Neuronal stem cell (in vitro differentiated cells): ENCODE results near the gene MCOLN2.
A peak's percentile ranks its signal among the peaks of the same experiment; 100 is the strongest.
"Not testable (repeated sequence)": the region's sequence is repeated elsewhere in the genome, so short reads cannot be mapped to it uniquely, and the experiment has no call there.

Experiments
- DNase-seq: peaks from one replicate; pipeline ENCODE4 v3.0.0-alpha.2; 2013; ENCODE audit warnings: low spot score
- H2AFZ ChIP-seq: one replicate; pipeline ENCODE4 v1.6.1; 2013; ENCODE audit warnings: mild to moderate bottlenecking, low read length, inconsistent platforms
- H2AK5ac ChIP-seq: 2 replicates; pipeline ENCODE4 v1.6.1; 2013; ENCODE audit warnings: low read depth, mild to moderate bottlenecking, inconsistent platforms, low read length, moderate library complexity, mixed read lengths
- H2BK120ac ChIP-seq: 2 replicates; pipeline ENCODE4 v1.6.1; 2013; ENCODE audit warnings: low read depth, mild to moderate bottlenecking, inconsistent platforms, low read length, moderate library complexity, mixed read lengths
- H2BK12ac ChIP-seq: one replicate; pipeline ENCODE4 v1.6.1; 2013; ENCODE audit warnings: low read length, inconsistent platforms
- H2BK15ac ChIP-seq: 2 replicates; pipeline ENCODE4 v1.6.1; 2013; ENCODE audit warnings: mild to moderate bottlenecking, low read length, inconsistent platforms, mixed read lengths
- H2BK5ac ChIP-seq: one replicate; pipeline ENCODE4 v1.6.1; 2013; ENCODE audit warnings: inconsistent platforms, mild to moderate bottlenecking, low read length, moderate library complexity
- H3K14ac ChIP-seq: one replicate; pipeline ENCODE4 v1.6.1; 2013; ENCODE audit warnings: low read length, inconsistent platforms
- H3K18ac ChIP-seq: 2 replicates; pipeline ENCODE4 v1.6.1; 2013; ENCODE audit warnings: low read length, inconsistent platforms
- H3K23ac ChIP-seq: 2 replicates; pipeline ENCODE4 v1.6.1; 2013; ENCODE audit warnings: low read depth, mild to moderate bottlenecking, mixed read lengths, low read length, inconsistent platforms; ENCODE audit not compliant: poor library complexity
- H3K27ac ChIP-seq: replicated peaks from 3 replicates; pipeline ENCODE4 v1.5.1; 2013; ENCODE audit warnings: low read length, inconsistent platforms
- H3K27me3 ChIP-seq, 3 experiments: 2 replicates each; pipeline ENCODE4 v1.6.1; 2013; ENCODE audit warnings: low read length in 3 of 3, mild to moderate bottlenecking in 2 of 3, inconsistent platforms in 1 of 3, low read depth in 1 of 3, mixed read lengths in 1 of 3, moderate library complexity in 1 of 3; ENCODE audit not compliant: control insufficient read depth in 3 of 3, insufficient read depth in 3 of 3
- H3K36me3 ChIP-seq, 2 donors: replicated peaks in 1 of 2; 2 replicates each; pipeline ENCODE4 v1.6.1; 2013; ENCODE audit warnings: low read length in 2 of 2; ENCODE audit not compliant: control insufficient read depth in 2 of 2, insufficient read depth in 2 of 2
- H3K4ac ChIP-seq: 2 replicates; pipeline ENCODE4 v1.6.1; 2013; ENCODE audit warnings: inconsistent platforms, mild to moderate bottlenecking, low read length, moderate library complexity
- H3K4me1 ChIP-seq, 2 donors: 1 replicate in 1 of 2; 2 replicates in 1 of 2; pipeline ENCODE4 v1.6.1; 2013; ENCODE audit warnings: low read length in 2 of 2, low read depth in 1 of 2; ENCODE audit not compliant: control insufficient read depth in 2 of 2, insufficient read depth in 1 of 2
- H3K4me2 ChIP-seq: one replicate; pipeline ENCODE4 v1.6.1; 2013; ENCODE audit warnings: mild to moderate bottlenecking, low read length, inconsistent platforms; ENCODE audit not compliant: insufficient read depth, poor library complexity, severe bottlenecking
- H3K4me3 ChIP-seq, 2 donors: 2 replicates each; pipeline ENCODE4 v1.5.1; 2013; ENCODE audit warnings: low read length in 2 of 2, mild to moderate bottlenecking in 2 of 2, inconsistent platforms in 1 of 2, moderate library complexity in 1 of 2
- H3K79me1 ChIP-seq: one replicate; pipeline ENCODE4 v1.6.1; 2013; ENCODE audit warnings: low read depth, mild to moderate bottlenecking, inconsistent platforms, low read length, moderate library complexity
- H3K9ac ChIP-seq: one replicate; pipeline ENCODE4 v1.6.1; 2013; ENCODE audit warnings: mild to moderate bottlenecking, low read depth, low read length, inconsistent platforms; ENCODE audit not compliant: poor library complexity
- H3K9me3 ChIP-seq, 2 donors: replicated peaks in 1 of 2; 2 replicates each; pipeline versions ENCODE3 to v1.6.1; 2013; ENCODE audit warnings: low read length in 2 of 2, mild to moderate bottlenecking in 2 of 2, inconsistent platforms in 1 of 2, low read depth in 1 of 2, mixed read lengths in 1 of 2, moderate library complexity in 1 of 2; ENCODE audit not compliant: control insufficient read depth in 2 of 2, insufficient read depth in 1 of 2
- H4K8ac ChIP-seq: one replicate; pipeline ENCODE4 v1.6.1; 2013; ENCODE audit warnings: low read depth, mild to moderate bottlenecking, inconsistent platforms, low read length, moderate library complexity
- H4K91ac ChIP-seq: one replicate; pipeline ENCODE4 v1.6.1; 2013; ENCODE audit warnings: low read length, low read depth, mild to moderate bottlenecking, inconsistent platforms; ENCODE audit not compliant: poor library complexity
- whole genome bisulfite sequencing, 2 donors: extraction: QIAGEN DNeasy Blood & Tissue Kit; methylation state at CpG; one replicate each; pipeline ENCODE4 v1.1.7; 2013; ENCODE audit warnings: missing lambda C conversion rate in 2 of 2, mixed read lengths in 1 of 2; ENCODE audit not compliant: insufficient read length in 2 of 2, insufficient replicate concordance in 1 of 2; ENCODE audit errors: extremely low coverage in 2 of 2; 5-methylcytosine and 5-hydroxymethylcytosine counted together

MCOLN2 gene

DNA sequence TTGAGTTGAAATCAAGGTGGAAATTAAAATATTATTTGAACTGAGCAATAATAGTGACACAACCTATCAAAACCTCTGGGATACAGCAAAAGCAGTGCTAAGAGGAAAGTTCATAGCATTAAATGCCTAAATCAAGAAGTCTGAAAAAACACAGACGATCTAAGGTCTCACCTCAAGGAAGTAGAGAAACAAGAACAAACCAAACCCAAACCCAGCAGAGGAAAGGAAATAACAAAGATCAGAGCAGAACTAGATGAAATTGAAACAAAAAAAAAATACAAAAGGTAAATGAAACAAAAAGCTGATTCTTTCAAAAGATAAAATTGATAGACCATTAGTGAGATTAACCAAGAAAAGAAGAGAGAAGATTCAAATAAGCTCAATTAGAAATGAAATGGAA is 8.7 kb upstream of the MCOLN2 start:
- not testable (repeated sequence) for H2BK12ac ChIP-seq, H3K18ac ChIP-seq, H3K4me1 ChIP-seq, H3K27ac ChIP-seq, H3K4me2 ChIP-seq, H3K9me3 ChIP-seq, H2BK5ac ChIP-seq, H2BK120ac ChIP-seq, H3K4ac ChIP-seq, H3K4me3 ChIP-seq, H2AK5ac ChIP-seq, H2BK15ac ChIP-seq, H3K14ac ChIP-seq, H4K91ac ChIP-seq, H3K23ac ChIP-seq, H2AFZ ChIP-seq, H3K79me1 ChIP-seq, H3K36me3 ChIP-seq, H3K9ac ChIP-seq, DNase-seq, H4K8ac ChIP-seq
- no CpG with 5 or more reads among the region's 1 CpG for WGBS, 2 donors
- H3K27me3 ChIP-seq, result peaks cover 0 to 14% (median 1%) of the 10 kb centered on the region in 3 experiments

DNA sequence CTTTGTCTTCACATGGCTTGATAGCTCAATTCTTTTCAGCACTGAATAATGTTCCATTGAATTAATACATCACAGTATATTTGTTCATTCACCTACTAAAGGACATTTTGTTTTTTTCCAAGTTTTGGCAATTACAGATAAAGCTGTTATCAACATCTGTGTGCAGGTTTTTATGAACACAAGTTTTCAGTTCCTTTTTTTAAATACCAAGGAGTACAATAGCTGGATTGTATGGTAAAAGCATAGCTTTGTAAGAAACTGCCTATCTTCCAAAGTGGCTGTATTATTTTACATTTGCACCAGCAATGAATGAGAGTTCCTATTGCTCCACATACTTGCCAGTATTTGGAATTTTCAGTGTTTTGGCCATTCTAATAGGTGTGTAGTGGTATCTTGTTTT is 4.8 kb upstream of the MCOLN2 start:
- Histone ChIP-seq H3K4me2 (no peak overlapping the region), H3K14ac (no peak overlapping the region), H3K36me3 (no peaks in the 10 kb centered on the region), H3K4me3 (no peak overlapping the region), H3K27ac (no peak overlapping the region), H3K27me3 (peaks cover 16 to 51% (median 28%) of the 10 kb centered on the region in 3 experiments), H2BK15ac (no peak overlapping the region), H4K91ac (no peak overlapping the region), H2BK12ac (no peak overlapping the region), H3K79me1 (no peaks in the 10 kb centered on the region), H2BK120ac (no peak overlapping the region), H3K4ac (no peak overlapping the region), H3K18ac (no peak overlapping the region), H2AFZ (no peak overlapping the region), H4K8ac (no peak overlapping the region), H3K4me1 (peaks cover 2 to 9% of the 10 kb centered on the region in 2 donors), H2AK5ac (no peak overlapping the region), H3K9me3 (no peaks in the 10 kb centered on the region), H3K9ac (no peak overlapping the region), H2BK5ac (no peak overlapping the region), H3K23ac (no peak overlapping the region)
- no peak for DNase-seq

DNA sequence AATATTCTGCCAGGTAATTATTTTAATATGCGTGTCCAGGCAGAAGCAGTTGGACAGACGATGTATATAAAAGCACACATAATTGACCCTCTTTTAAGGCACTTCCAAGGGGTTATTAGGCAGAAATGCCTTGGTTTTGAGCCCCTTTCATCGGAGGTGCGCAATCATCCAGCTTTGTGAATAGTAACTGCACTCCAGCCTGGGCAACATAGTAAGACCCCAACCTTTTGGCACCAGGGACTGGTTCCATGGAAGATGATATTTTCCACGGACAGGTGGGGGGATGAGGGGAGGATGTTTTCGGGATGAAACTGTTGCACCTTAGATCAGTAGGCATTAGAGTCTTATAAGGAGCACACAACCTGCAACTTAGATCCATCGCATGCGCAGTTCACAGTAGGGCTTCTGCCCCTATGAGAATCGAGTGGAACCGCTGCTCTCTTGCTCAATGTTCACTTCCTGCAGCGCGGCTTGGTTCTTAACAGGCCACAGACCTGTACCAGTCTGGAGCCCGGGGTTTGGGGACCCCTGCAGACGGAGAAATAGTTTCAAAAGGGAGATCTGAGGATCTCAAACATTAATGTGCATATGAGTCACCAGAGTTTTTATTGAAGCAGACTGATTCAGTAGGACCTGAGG is 1.8 kb upstream of the MCOLN2 start:
- Histone ChIP-seq H4K8ac (no peak overlapping the region), H2BK12ac (no peak overlapping the region), H3K36me3 (no peaks in the 10 kb centered on the region), H3K79me1 (no peaks in the 10 kb centered on the region), H3K4me1 (peaks cover 2 to 9% of the 10 kb centered on the region in 2 donors), H2BK120ac (no peak overlapping the region), H3K4me2 (peak overlapping the region; percentile 91), H3K9me3 (no peaks in the 10 kb centered on the region), H3K9ac (no peak overlapping the region), H3K23ac (no peak overlapping the region), H3K27me3 (peaks cover 18 to 78% (median 38%) of the 10 kb centered on the region in 3 experiments), H2BK15ac (no peak overlapping the region), H3K14ac (no peak overlapping the region), H4K91ac (no peak overlapping the region), H3K4me3 (no peak overlapping the region), H2AK5ac (no peak overlapping the region), H2BK5ac (no peak overlapping the region), H3K18ac (no peak overlapping the region), H2AFZ (peak overlapping the region; percentile 84), H3K27ac (no peak overlapping the region), H3K4ac (no peak overlapping the region)
- peak; percentile 5 for DNase-seq
- no CpG with 5 or more reads among the region's 14 CpGs for WGBS, 2 donors

DNA sequence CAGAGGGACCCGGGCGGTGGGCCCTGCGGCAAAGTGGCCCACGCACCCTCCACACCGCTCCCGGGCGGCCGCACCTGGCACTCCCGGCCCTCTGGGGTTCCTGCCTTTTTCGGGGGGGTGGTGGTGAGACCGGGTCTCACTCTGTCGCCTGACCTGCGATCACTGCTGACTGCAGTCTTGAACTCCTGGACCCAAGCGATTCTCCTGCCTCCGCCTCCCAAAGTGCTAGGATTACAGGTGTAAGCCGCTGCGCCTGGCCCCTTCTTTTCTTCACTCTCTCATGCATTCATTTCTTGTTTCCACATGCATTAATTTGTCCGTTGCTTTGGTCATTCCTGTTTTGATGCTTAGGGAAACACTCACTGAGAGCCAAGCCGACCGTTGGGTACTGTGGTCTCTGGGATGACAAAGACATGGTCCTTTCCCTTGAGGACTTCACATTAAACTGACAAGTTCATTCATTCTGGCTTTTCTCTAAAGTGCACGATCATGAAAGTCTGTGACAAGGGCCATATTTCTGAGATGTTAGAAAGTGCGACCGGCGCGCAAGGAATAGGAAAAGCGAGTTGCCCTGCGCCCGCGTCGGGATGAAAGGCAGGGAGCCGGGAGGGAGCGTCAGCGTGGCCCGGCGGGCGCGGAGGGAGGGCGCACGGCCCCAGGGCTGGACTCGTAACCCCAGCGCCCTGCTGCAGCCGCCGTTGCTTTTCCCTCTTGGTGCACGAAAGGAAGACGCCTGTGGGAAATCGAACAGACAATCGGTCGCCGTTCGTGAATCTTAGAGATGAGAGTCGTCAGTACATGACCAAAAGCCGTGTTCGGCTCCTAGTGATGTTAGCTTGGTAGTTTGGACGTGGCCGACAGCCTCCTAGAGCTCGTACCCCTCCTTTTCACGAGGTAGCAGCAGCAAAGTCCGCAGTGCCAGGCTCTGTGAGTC is 1.0 kb upstream of the MCOLN2 start:
- H3K27me3 ChIP-seq, result peaks cover 18 to 78% (median 38%) of the 10 kb centered on the region in 3 experiments
- DNase-seq, result peak; percentile 18
- H2BK15ac ChIP-seq, result no peak overlapping the region
- H4K8ac ChIP-seq, result no peak overlapping the region
- H3K79me1 ChIP-seq, result no peaks in the 10 kb centered on the region
- H3K14ac ChIP-seq, result peak overlapping the region; percentile 31
- H3K4me2 ChIP-seq, result peak overlapping the region; percentile 91
- H2BK5ac ChIP-seq, result no peak overlapping the region
- peak overlapping the region; percentile 74 for H3K18ac ChIP-seq
- H2BK12ac ChIP-seq, result peak overlapping the region; percentile 31
- H3K9ac ChIP-seq, result peak overlapping the region; percentile 87
- H3K4ac ChIP-seq, result no peak overlapping the region
- no peak overlapping the region for H4K91ac ChIP-seq
- peak overlapping the region; percentile 90 for H2AFZ ChIP-seq
- no peak overlapping the region for H3K27ac ChIP-seq
- no peaks in the 10 kb centered on the region for H3K9me3 ChIP-seq
- H3K23ac ChIP-seq, result peak overlapping the region; percentile 86
- no peak overlapping the region for H2BK120ac ChIP-seq
- peak overlapping the region; percentile 35 to 76 for H3K4me3 ChIP-seq
- H2AK5ac ChIP-seq, result no peak overlapping the region
- peaks cover 2 to 9% of the 10 kb centered on the region in 2 donors for H3K4me1 ChIP-seq
- no CpG with 5 or more reads among the region's 58 CpGs for WGBS, 2 donors
- no peaks in the 10 kb centered on the region for H3K36me3 ChIP-seq
